ENCODE results near the gene SLC25A36.

Gene SLC25A36

GRCh38 chr3:140929446-140929845, 12.2 kb upstream of the SLC25A36 start:
- H3K27ac ChIP-seq (ENCODE audit: low read depth, low read length, poor library complexity, severe bottlenecking): no peak overlapping the region
- no peak for TF ChIP-seq CTCF (IDR thresholded peaks at IDR 0.05; ENCODE audit: low read length)
- TF ChIP-seq EZH2 (IDR thresholded peaks at IDR 0.05; ENCODE audit: borderline replicate concordance, low read length): no peak
- no peaks in the 10 kb centered on the region for H3K9me2 ChIP-seq (ENCODE audit: low read depth, low read length)
- no peak overlapping the region for H3K4me2 ChIP-seq (ENCODE audit: low read length)
- H3K36me3 ChIP-seq (ENCODE audit: insufficient read depth, low read length): no peaks in the 10 kb centered on the region
- H2AFZ ChIP-seq (ENCODE audit: low read length): no peak overlapping the region
- H4K20me1 ChIP-seq (ENCODE audit: insufficient read depth, low read length): no peaks in the 10 kb centered on the region
- no peaks in the 10 kb centered on the region for H3K79me2 ChIP-seq (ENCODE audit: insufficient read depth, low read length)
- no peaks in the 10 kb centered on the region for H3K9me3 ChIP-seq (ENCODE audit: low read length)
- H3K4me3 ChIP-seq (ENCODE audit: low read depth, low read length, poor library complexity, severe bottlenecking): no peak overlapping the region
- no peak overlapping the region for H3K9ac ChIP-seq (ENCODE audit: low read length)
- no peaks in the 10 kb centered on the region for H3K27me3 ChIP-seq (ENCODE audit: insufficient read depth, low read length)
- H3F3A ChIP-seq (ENCODE audit: insufficient read depth, low read length): no peaks in the 10 kb centered on the region
- H3K4me1 ChIP-seq (ENCODE audit: insufficient read depth, low read length, severe bottlenecking): no peaks in the 10 kb centered on the region

GRCh38 chr3:140931016-140931454, 10.6 kb upstream of the SLC25A36 start:
- no peak overlapping the region for H2AFZ ChIP-seq (ENCODE audit: low read length)
- H3K27me3 ChIP-seq (ENCODE audit: insufficient read depth, low read length): no peaks in the 10 kb centered on the region
- no peak overlapping the region for H3K27ac ChIP-seq (ENCODE audit: low read depth, low read length, poor library complexity, severe bottlenecking)
- no peaks in the 10 kb centered on the region for H3K79me2 ChIP-seq (ENCODE audit: insufficient read depth, low read length)
- H4K20me1 ChIP-seq (ENCODE audit: insufficient read depth, low read length): no peaks in the 10 kb centered on the region
- no peaks in the 10 kb centered on the region for H3K36me3 ChIP-seq (ENCODE audit: insufficient read depth, low read length)
- no peaks in the 10 kb centered on the region for H3F3A ChIP-seq (ENCODE audit: insufficient read depth, low read length)
- TF ChIP-seq CTCF (IDR thresholded peaks at IDR 0.05; ENCODE audit: low read length) (no peak), EZH2 (IDR thresholded peaks at IDR 0.05; ENCODE audit: borderline replicate concordance, low read length) (no peak)
- no peaks in the 10 kb centered on the region for H3K9me3 ChIP-seq (ENCODE audit: low read length)
- H3K9ac ChIP-seq (ENCODE audit: low read length): no peak overlapping the region
- H3K4me1 ChIP-seq (ENCODE audit: insufficient read depth, low read length, severe bottlenecking): no peaks in the 10 kb centered on the region
- H3K4me3 ChIP-seq (ENCODE audit: low read depth, low read length, poor library complexity, severe bottlenecking): no peak overlapping the region
- H3K4me2 ChIP-seq (ENCODE audit: low read length): no peak overlapping the region
- H3K9me2 ChIP-seq (ENCODE audit: low read depth, low read length): no peaks in the 10 kb centered on the region

GRCh38 chr3:140931801-140932200, 9.8 kb upstream of the SLC25A36 start:
- Histone ChIP-seq H3K4me3 (ENCODE audit: low read depth, low read length, poor library complexity, severe bottlenecking) (no peak overlapping the region), H3K9me3 (ENCODE audit: low read length) (no peaks in the 10 kb centered on the region), H3K4me2 (ENCODE audit: low read length) (no peak overlapping the region), H3K9ac (ENCODE audit: low read length) (no peak overlapping the region), H3K79me2 (ENCODE audit: insufficient read depth, low read length) (no peaks in the 10 kb centered on the region), H4K20me1 (ENCODE audit: insufficient read depth, low read length) (no peaks in the 10 kb centered on the region), H3K27me3 (ENCODE audit: insufficient read depth, low read length) (no peaks in the 10 kb centered on the region), H3K9me2 (ENCODE audit: low read depth, low read length) (no peaks in the 10 kb centered on the region), H3F3A (ENCODE audit: insufficient read depth, low read length) (no peaks in the 10 kb centered on the region), H3K4me1 (ENCODE audit: insufficient read depth, low read length, severe bottlenecking) (no peaks in the 10 kb centered on the region), H3K27ac (ENCODE audit: low read depth, low read length, poor library complexity, severe bottlenecking) (no peak overlapping the region), H3K36me3 (ENCODE audit: insufficient read depth, low read length) (no peaks in the 10 kb centered on the region), H2AFZ (ENCODE audit: low read length) (no peak overlapping the region)
- TF ChIP-seq CTCF (IDR thresholded peaks at IDR 0.05; ENCODE audit: low read length) (no peak), EZH2 (IDR thresholded peaks at IDR 0.05; ENCODE audit: borderline replicate concordance, low read length) (no peak)

Data from OCI-LY1 (cell line).